PC-3 (cell line): ENCODE results near the gene TSPAN1. TPM values are rescaled to one million over a fixed set of nuclear protein-coding genes. Genes with fewer than 3 reads are reported as not detected.

Experiments
- ATAC-seq: fragments of 200-7000 bp; cut with Tn5 transposase; 2 replicates; pipeline ENCODE4 v1.9.1; 2020; ENCODE audit warnings: mild to moderate bottlenecking, moderate library complexity
- BruUV-seq: library from RNA; stranded (reverse); fragments of 400-500 nt; replicated peaks from 2 replicates; lab custom pipeline; 2021; lab: Mats Ljungman, UMichigan
- CTCF ChIA-PET: fragments of 300-600 bp; sonication (Branson Sonifier 250); formaldehyde crosslinking; loops from one replicate; lab custom pipeline; 2022; ENCODE audit warnings: antibody characterized with exemption; lab: Charles Lee
- POLR2A ChIA-PET: fragments of 300-600 bp; sonication (Branson Sonifier 250); formaldehyde crosslinking; loops from one replicate; lab custom pipeline; 2022; ENCODE audit warnings: antibody characterized with exemption; ENCODE audit not compliant: unreplicated experiment; lab: Charles Lee
- DNase-seq: peaks from one replicate; pipeline ENCODE4 v3.0.0-alpha.2; 2015
- H2AFZ ChIP-seq: fragments of 300-600 bp; sonication (generic); 2 replicates; pipeline ENCODE4 v1.6.0; 2016; ENCODE audit warnings: antibody characterized with exemption, low read length
- H3F3A ChIP-seq: fragments of 300-600 bp; sonication (generic); one replicate; pipeline ENCODE4 v1.6.0; 2017; ENCODE audit warnings: antibody characterized with exemption, low read length, control low read depth, mild to moderate bottlenecking; ENCODE audit not compliant: unreplicated experiment
- H3K27ac ChIP-seq: fragments of 300-600 bp; sonication (generic); 2 replicates; pipeline ENCODE4 v1.5.1; 2016; ENCODE audit warnings: mild to moderate bottlenecking, low read length
- H3K27me3 ChIP-seq: fragments of 300-600 bp; sonication (generic); 2 replicates; pipeline ENCODE4 v1.6.1; 2016; ENCODE audit warnings: low read length, mixed read lengths
- H3K36me3 ChIP-seq: fragments of 300-600 bp; sonication (generic); 2 replicates; pipeline ENCODE4 v1.6.1; 2016; ENCODE audit warnings: low read depth, mixed run types, low read length, mixed read lengths
- H3K4me1 ChIP-seq: fragments of 300-600 bp; sonication (generic); 2 replicates; pipeline ENCODE4 v1.5.1; 2016; ENCODE audit warnings: low read length; ENCODE audit not compliant: insufficient read depth
- H3K4me2 ChIP-seq: fragments of 300-600 bp; sonication (generic); 2 replicates; pipeline ENCODE4 v1.6.0; 2016; ENCODE audit warnings: low read length
- H3K4me3 ChIP-seq: fragments of 300-600 bp; sonication (generic); 2 replicates; pipeline ENCODE4 v1.5.1; 2016; ENCODE audit warnings: mild to moderate bottlenecking, low read length, mixed read lengths
- H3K79me2 ChIP-seq: fragments of 300-600 bp; sonication (generic); 2 replicates; pipeline ENCODE4 v1.6.1; 2017; ENCODE audit warnings: low read length, mixed read lengths
- H3K9ac ChIP-seq: fragments of 300-600 bp; sonication (generic); 2 replicates; pipeline ENCODE4 v1.6.0; 2016; ENCODE audit warnings: mild to moderate bottlenecking, low read length
- H3K9me2 ChIP-seq: fragments of 300-600 bp; sonication (generic); replicated peaks from 2 replicates; pipeline ENCODE4 v1.6.1; 2016; ENCODE audit warnings: mixed run types, low read length, mixed read lengths
- H3K9me3 ChIP-seq: fragments of 300-600 bp; sonication (generic); 2 replicates; pipeline ENCODE4 v1.6.1; 2016; ENCODE audit warnings: low read length, mixed read lengths
- H4K20me1 ChIP-seq: fragments of 300-600 bp; sonication (generic); 2 replicates; pipeline ENCODE4 v1.6.1; 2016; ENCODE audit warnings: low read length, mixed read lengths
- CTCF ChIP-seq: fragments of 300-600 bp; sonication (generic); conservative IDR thresholded peaks from 2 replicates; pipeline ENCODE4 v1.5.1; 2017; ENCODE audit warnings: antibody characterized with exemption, low read depth, mild to moderate bottlenecking, low read length
- EZH2 ChIP-seq: fragments of 300-600 bp; sonication (generic); IDR thresholded peaks from one replicate; pipeline ENCODE4 v1.6.1; 2017; ENCODE audit warnings: antibody characterized with exemption, mild to moderate bottlenecking, low read length; ENCODE audit not compliant: unreplicated experiment
- EZH2phosphoT487 ChIP-seq: fragments of 300-600 bp; sonication (generic); IDR thresholded peaks from 2 replicates; pipeline ENCODE4 v1.6.1; 2018; ENCODE audit warnings: mild to moderate bottlenecking, antibody characterized with exemption, low read length, borderline replicate concordance
- intact Hi-C: fragments of 100-400 bp; cut with micrococcal nuclease; formaldehyde crosslinking; loops from 2 replicates; pipeline ENCODE4 v1.9.0; 2023
- total RNA-seq: library from RNA; depleted of rRNA; stranded (reverse); fragments of >200 nt; gene quantifications from 2 replicates; pipeline ENCODE4 v1.2.3, GENCODE V29; 2014

TSPAN1 gene
- total RNA-seq, 1 experiment from 2014 or later = 33.7 TPM

DNA sequence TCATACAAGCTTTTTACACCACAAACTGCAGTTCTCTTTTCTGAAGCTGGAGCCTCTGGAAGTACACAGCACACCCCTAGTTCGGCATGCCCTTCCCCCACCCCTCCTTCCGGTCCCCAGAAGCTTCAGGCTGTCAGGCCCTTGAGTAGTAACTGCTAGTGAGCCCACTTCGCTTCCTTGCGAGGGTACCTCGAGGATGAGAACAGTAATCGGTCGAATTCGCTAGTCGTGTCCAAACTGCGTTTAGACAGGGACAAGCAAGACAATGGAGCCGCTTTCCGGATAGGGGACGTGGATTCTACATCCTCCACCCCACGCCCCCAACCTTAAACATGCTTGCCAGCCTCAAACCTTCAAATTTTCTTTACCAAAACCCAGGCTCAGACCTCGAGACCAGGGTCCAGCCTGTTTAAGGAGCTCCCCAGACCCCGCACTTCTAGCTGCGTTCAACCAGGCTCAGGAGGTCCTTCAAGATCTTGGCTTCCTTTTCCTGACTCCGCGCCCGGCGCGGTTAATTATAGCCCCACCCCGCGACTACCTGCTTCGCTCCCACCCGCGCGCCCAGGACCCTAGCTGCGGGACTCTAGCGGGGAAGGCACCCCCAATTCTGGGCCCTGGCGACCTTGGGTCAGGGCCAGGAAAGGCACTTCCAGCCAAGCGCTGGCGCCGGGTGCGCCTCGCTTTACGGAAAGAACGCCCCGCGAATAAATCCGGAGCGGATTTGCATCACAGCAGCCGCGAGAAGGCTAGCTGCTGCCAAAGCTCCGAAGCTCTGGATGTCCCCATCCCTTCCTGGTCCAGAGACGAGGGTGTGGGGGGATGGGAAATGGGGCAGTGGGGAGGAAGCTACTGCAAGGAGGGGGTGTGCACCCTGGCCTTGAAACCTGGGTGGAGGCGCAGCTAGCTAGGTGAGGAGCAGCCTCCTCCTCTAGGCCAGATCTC, 8.1 kb upstream of the TSPAN1 start:
- H3K4me3 ChIP-seq = no peak overlapping the region
- no peak overlapping the region for H3K27ac ChIP-seq
- no peak overlapping the region for H3K4me2 ChIP-seq
- no peaks in the 10 kb centered on the region for H4K20me1 ChIP-seq
- ATAC-seq = no peak
- ChIA-PET POLR2A (no interaction called here), CTCF (no interaction called here)
- H3K9me3 ChIP-seq = no peaks in the 10 kb centered on the region
- no peak for DNase-seq
- H3K9ac ChIP-seq = no peak overlapping the region
- no TSS peak for BruUV-seq
- H2AFZ ChIP-seq = peak overlapping the region; percentile 42; the same call in 1 of the 2 replicates
- peaks cover 10% of the 10 kb centered on the region for H3K4me1 ChIP-seq
- intact Hi-C loops = no loop called here
- H3K9me2 ChIP-seq = no peaks in the 10 kb centered on the region
- H3K27me3 ChIP-seq = no peaks in the 10 kb centered on the region
- H3K36me3 ChIP-seq = no peaks in the 10 kb centered on the region
- no peak for TF ChIP-seq CTCF
- TF ChIP-seq EZH2phosphoT487 = no peak
- no peak for TF ChIP-seq EZH2
- no peaks in the 10 kb centered on the region for H3F3A ChIP-seq
- H3K79me2 ChIP-seq = no peaks in the 10 kb centered on the region

DNA sequence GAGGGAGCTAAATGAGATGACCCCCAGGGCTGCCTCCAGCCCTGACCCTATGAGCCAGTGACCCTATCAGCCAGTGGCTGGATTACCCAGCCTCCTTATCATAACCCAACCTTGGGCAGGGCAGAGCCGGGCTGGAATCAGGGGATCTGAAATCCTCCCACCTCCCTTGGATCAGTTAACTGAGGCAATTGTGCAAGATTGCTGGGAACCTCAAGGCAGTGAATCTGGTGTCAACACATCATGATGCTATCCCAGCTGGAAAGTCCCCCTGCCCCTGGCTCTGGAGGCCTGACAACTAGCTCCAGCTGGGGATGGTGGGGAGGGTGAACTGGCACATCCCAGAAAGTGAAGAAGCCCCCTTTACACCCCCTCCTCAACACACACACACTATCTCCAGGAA, 6.4 kb upstream of the TSPAN1 start:
- CTCF ChIA-PET = no interaction called here
- POLR2A ChIA-PET = no interaction called here
- ATAC-seq (no peak), DNase-seq (no peak)
- peaks cover 21% of the 10 kb centered on the region for H3K4me1 ChIP-seq
- intact Hi-C loops = no loop called here
- no peaks in the 10 kb centered on the region for H3F3A ChIP-seq
- no peaks in the 10 kb centered on the region for H3K36me3 ChIP-seq
- no peak overlapping the region for H3K27ac ChIP-seq
- no peaks in the 10 kb centered on the region for H4K20me1 ChIP-seq
- BruUV-seq = no TSS peak
- no peaks in the 10 kb centered on the region for H3K9me3 ChIP-seq
- no peak overlapping the region for H3K4me2 ChIP-seq
- H2AFZ ChIP-seq = no peak overlapping the region
- no peak overlapping the region for H3K4me3 ChIP-seq
- H3K9ac ChIP-seq = no peak overlapping the region
- no peaks in the 10 kb centered on the region for H3K79me2 ChIP-seq
- no peaks in the 10 kb centered on the region for H3K27me3 ChIP-seq
- no peaks in the 10 kb centered on the region for H3K9me2 ChIP-seq
- TF ChIP-seq CTCF = no peak
- no peak for TF ChIP-seq EZH2
- TF ChIP-seq EZH2phosphoT487 = no peak
